ENCODE measurements around the gene HTR4.
"Not testable (repeated sequence)": the region's sequence is repeated elsewhere in the genome, so short reads cannot be mapped to it uniquely, and the experiment has no call there.

Gene HTR4

GRCh38 chr5:148653836-148654781, at the start of gene HTR4:
Gene HTR4, minus strand, starts transcription at chr5:148654527. Its CDS starts 17,513 bp downstream, at chr5:148637014.
- DNase-seq (ENCODE audit: low spot score) = no peak

GRCh38 chr5:148702019-148702596, 47.8 kb upstream of the HTR4 start:
- no peak for DNase-seq (ENCODE audit: low spot score)

- no peak for DNase-seq (ENCODE audit: low spot score)
Measured at GRCh38 chr5:148699028-148699427, 44.7 kb upstream of the HTR4 start.

GRCh38 chr5:148697809-148698196, 43.5 kb upstream of the HTR4 start:
- DNase-seq (ENCODE audit: low spot score) = no peak

GRCh38 chr5:148697180-148697808, 43.0 kb upstream of the HTR4 start:
- DNase-seq (ENCODE audit: low spot score) = no peak

- no peak for DNase-seq (ENCODE audit: low spot score)
Measured at GRCh38 chr5:148696187-148697036, 42.1 kb upstream of the HTR4 start.

GRCh38 chr5:148690945-148691344, 36.6 kb upstream of the HTR4 start:
- DNase-seq (ENCODE audit: low spot score) = no peak

GRCh38 chr5:148688787-148689186, 34.5 kb upstream of the HTR4 start:
- DNase-seq (ENCODE audit: low spot score) = no peak

- no peak for DNase-seq (ENCODE audit: low spot score)
Measured at GRCh38 chr5:148687871-148688270, 33.5 kb upstream of the HTR4 start.

- DNase-seq (ENCODE audit: low spot score) = no peak
Measured at GRCh38 chr5:148687427-148687826, 33.1 kb upstream of the HTR4 start.

GRCh38 chr5:148686660-148687059, 32.3 kb upstream of the HTR4 start:
- DNase-seq (ENCODE audit: low spot score) = no peak

- DNase-seq (ENCODE audit: low spot score) = no peak
Measured at GRCh38 chr5:148685520-148686134, 31.3 kb upstream of the HTR4 start.

GRCh38 chr5:148684528-148684927, 30.2 kb upstream of the HTR4 start:
- no peak for DNase-seq (ENCODE audit: low spot score)

GRCh38 chr5:148683651-148684050, 29.3 kb upstream of the HTR4 start:
- DNase-seq (ENCODE audit: low spot score) = no peak

- DNase-seq (ENCODE audit: low spot score) = no peak
Measured at GRCh38 chr5:148682058-148683026, 28.0 kb upstream of the HTR4 start.

- no peak for DNase-seq (ENCODE audit: low spot score)
Measured at GRCh38 chr5:148681157-148682057, 27.1 kb upstream of the HTR4 start.

GRCh38 chr5:148673704-148674103, 19.4 kb upstream of the HTR4 start:
- not testable (repeated sequence) for DNase-seq (ENCODE audit: low spot score)

- no peak for DNase-seq (ENCODE audit: low spot score)
Measured at GRCh38 chr5:148666353-148666752, 12.0 kb upstream of the HTR4 start.

GRCh38 chr5:148665431-148665830, 11.1 kb upstream of the HTR4 start:
- no peak for DNase-seq (ENCODE audit: low spot score)

Data from LoVo (cell line).